ENCODE results near the gene NAPEPLD. TPM values are rescaled to one million over a fixed set of nuclear protein-coding genes. Genes with fewer than 3 reads are reported as not detected.
"Not testable (repeated sequence)": the region's sequence is repeated elsewhere in the genome, so short reads cannot be mapped to it uniquely, and the experiment has no call there.

Gene NAPEPLD
- total RNA-seq, 6 donors from 2014 or later, result 8.9 to 20.8 (median 10.8) TPM

- no peak for TF ChIP-seq POLR2AphosphoS5 (IDR thresholded peaks at IDR 0.05)
- TF ChIP-seq EP300 (IDR thresholded peaks at IDR 0.05), result no peak
- TF ChIP-seq CTCF (IDR thresholded peaks at IDR 0.05), result no peak
- no peak for TF ChIP-seq POLR2A (IDR thresholded peaks at IDR 0.05)
- Histone ChIP-seq H3K27ac (no peak overlapping the region), H3K4me1 (no peaks in the 10 kb centered on the region), H3K27me3 (no peaks in the 10 kb centered on the region), H3K9me3 (no peaks in the 10 kb centered on the region), H3K4me3 (no peak overlapping the region), H3K36me3 (peaks cover 6 to 50% (median 10%) of the 10 kb centered on the region in 4 donors)
- 91 to 92% methylated on average over 3 of the region's 3 CpGs for WGBS, 2 donors
- ATAC-seq (ENCODE audit: low FRiP score in 2 of 2) (no peak), DNase-seq (no peak)
Observed at GRCh38 chr7:103083210-103083609, 65.7 kb downstream of the NAPEPLD start.

- H3K4me3 ChIP-seq, result no peak overlapping the region
- H3K36me3 ChIP-seq, result peaks cover 6 to 43% (median 10%) of the 10 kb centered on the region in 4 donors
- no peaks in the 10 kb centered on the region for H3K4me1 ChIP-seq
- TF ChIP-seq EP300 (IDR thresholded peaks at IDR 0.05) (no peak), CTCF (IDR thresholded peaks at IDR 0.05) (no peak), POLR2A (IDR thresholded peaks at IDR 0.05) (no peak), POLR2AphosphoS5 (IDR thresholded peaks at IDR 0.05) (no peak)
- H3K27ac ChIP-seq, result no peak overlapping the region
- ATAC-seq (ENCODE audit: low FRiP score in 2 of 2) (no peak), DNase-seq (no peak)
- no peaks in the 10 kb centered on the region for H3K9me3 ChIP-seq
- 100% methylated on average over 1 of the region's 1 CpG for WGBS, 2 donors
- H3K27me3 ChIP-seq, result no peaks in the 10 kb centered on the region
Observed at GRCh38 chr7:103082497-103082896, 66.4 kb downstream of the NAPEPLD start.

- Histone ChIP-seq H3K27me3 (no peaks in the 10 kb centered on the region), H3K9me3 (no peaks in the 10 kb centered on the region), H3K4me3 (no peak overlapping the region), H3K4me1 (peaks cover 9 to 12% (median 11%) of the 10 kb centered on the region in 4 donors), H3K27ac (no peak overlapping the region), H3K36me3 (peaks cover 3 to 30% (median 7%) of the 10 kb centered on the region in 4 donors)
- TF ChIP-seq EP300 (IDR thresholded peaks at IDR 0.05) (no peak), POLR2A (IDR thresholded peaks at IDR 0.05) (no peak), CTCF (IDR thresholded peaks at IDR 0.05) (no peak), POLR2AphosphoS5 (IDR thresholded peaks at IDR 0.05) (no peak)
- 99 to 100% methylated on average over 2 of the region's 2 CpGs for WGBS, 2 donors
- no peak for DNase-seq
- ATAC-seq (ENCODE audit: low FRiP score in 2 of 2), result no peak
Observed at GRCh38 chr7:103080923-103081322, 68.0 kb downstream of the NAPEPLD start.

GRCh38 chr7:103079836-103080235, 69.1 kb downstream of the NAPEPLD start:
- no peak for ATAC-seq (ENCODE audit: low FRiP score in 2 of 2)
- Histone ChIP-seq H3K27ac (no peak overlapping the region), H3K36me3 (peaks cover 3 to 20% (median 5%) of the 10 kb centered on the region in 4 donors), H3K4me3 (no peak overlapping the region), H3K9me3 (no peaks in the 10 kb centered on the region), H3K27me3 (no peaks in the 10 kb centered on the region), H3K4me1 (peaks cover 10 to 16% (median 15%) of the 10 kb centered on the region in 4 donors)
- DNase-seq, result no peak
- 89 to 90% methylated on average over 3 of the region's 3 CpGs for WGBS, 2 donors
- TF ChIP-seq EP300 (IDR thresholded peaks at IDR 0.05), result no peak
- TF ChIP-seq CTCF (IDR thresholded peaks at IDR 0.05), result no peak
- TF ChIP-seq POLR2A (IDR thresholded peaks at IDR 0.05), result no peak
- no peak for TF ChIP-seq POLR2AphosphoS5 (IDR thresholded peaks at IDR 0.05)

- not testable (repeated sequence) for H3K27me3 ChIP-seq; H3K27ac ChIP-seq; ATAC-seq (ENCODE audit: low FRiP score in 2 of 2); DNase-seq; H3K4me3 ChIP-seq; H3K36me3 ChIP-seq; H3K9me3 ChIP-seq
- H3K4me1 ChIP-seq, result peaks cover 14 to 26% (median 23%) of the 10 kb centered on the region in 4 donors
- WGBS, 2 donors, result 75 to 84% methylated on average over 6 of the region's 6 CpGs
Observed at GRCh38 chr7:103078226-103078625, 70.7 kb downstream of the NAPEPLD start.
